ENCODE data around the gene LIPE.

Gene LIPE

GRCh38 chr19:42422092-42422900, 4.9 kb downstream of the LIPE start:
- in situ Hi-C loops (cut with MboI; ENCODE audit: low pct_unique_long_range_greater_than_20kb, low sequenced_read_pairs) = loop anchor here (25.0 kb wide), 1 partner anchor 310 kb away; no protein-coding TSS in a partner anchor
- DNase-seq = peak; percentile 20

GRCh38 chr19:42421591-42422031, 5.6 kb downstream of the LIPE start:
- in situ Hi-C loops (cut with MboI; ENCODE audit: low pct_unique_long_range_greater_than_20kb, low sequenced_read_pairs) = loop anchor here (25.0 kb wide), 1 partner anchor 309 kb away; no protein-coding TSS in a partner anchor
- DNase-seq = no peak

- DNase-seq = no peak
- in situ Hi-C loops (cut with MboI; ENCODE audit: low pct_unique_long_range_greater_than_20kb, low sequenced_read_pairs) = loop anchor here (25.0 kb wide), 1 partner anchor 309 kb away; no protein-coding TSS in a partner anchor
These were observed 6.1 kb downstream of the LIPE start for GRCh38 chr19:42421101-42421500.

- in situ Hi-C loops (cut with MboI; ENCODE audit: low pct_unique_long_range_greater_than_20kb, low sequenced_read_pairs) = loop anchor here (25.0 kb wide), 1 partner anchor 308 kb away; no protein-coding TSS in a partner anchor
- peak; percentile 68 for DNase-seq
These were observed 7.1 kb downstream of the LIPE start for GRCh38 chr19:42420055-42420544.

GRCh38 chr19:42419309-42419708, 7.9 kb downstream of the LIPE start:
- DNase-seq = no peak
- in situ Hi-C loops (cut with MboI; ENCODE audit: low pct_unique_long_range_greater_than_20kb, low sequenced_read_pairs) = loop anchor here (25.0 kb wide), 1 partner anchor 307 kb away; no protein-coding TSS in a partner anchor

- in situ Hi-C loops (cut with MboI; ENCODE audit: low pct_unique_long_range_greater_than_20kb, low sequenced_read_pairs) = loop anchor here (25.0 kb wide), 1 partner anchor 300 kb away; no protein-coding TSS in a partner anchor
- DNase-seq = no peak
These were observed 14.5 kb downstream of the LIPE start for GRCh38 chr19:42412661-42413076.

GRCh38 chr19:42412227-42412626, 15.0 kb downstream of the LIPE start:
- DNase-seq = no peak
- in situ Hi-C loops (cut with MboI; ENCODE audit: low pct_unique_long_range_greater_than_20kb, low sequenced_read_pairs) = loop anchor here (25.0 kb wide), 1 partner anchor 300 kb away; no protein-coding TSS in a partner anchor

GRCh38 chr19:42411581-42412178, 15.5 kb downstream of the LIPE start:
- in situ Hi-C loops (cut with MboI; ENCODE audit: low pct_unique_long_range_greater_than_20kb, low sequenced_read_pairs) = loop anchor here (25.0 kb wide), 1 partner anchor 299 kb away; no protein-coding TSS in a partner anchor
- no peak for DNase-seq

GRCh38 chr19:42410371-42410770, 16.8 kb downstream of the LIPE start:
- no peak for DNase-seq
- in situ Hi-C loops (cut with MboI; ENCODE audit: low pct_unique_long_range_greater_than_20kb, low sequenced_read_pairs) = loop anchor here (25.0 kb wide), 1 partner anchor 298 kb away; no protein-coding TSS in a partner anchor

GRCh38 chr19:42409477-42409876, 17.7 kb downstream of the LIPE start:
- DNase-seq = no peak

GRCh38 chr19:42407816-42408175, 19.4 kb downstream of the LIPE start:
- in situ Hi-C loops (cut with MboI; ENCODE audit: low pct_unique_long_range_greater_than_20kb, low sequenced_read_pairs) = loop anchor here (25.0 kb wide), 1 partner anchor 295 kb away; no protein-coding TSS in a partner anchor
- DNase-seq = no peak

More at GRCh38 chr19:42409477-42409876, 17.7 kb downstream of the LIPE start:
- in situ Hi-C loops (cut with MboI; ENCODE audit: low pct_unique_long_range_greater_than_20kb, low sequenced_read_pairs) = loop anchor here (25.0 kb wide), 1 partner anchor 297 kb away; no protein-coding TSS in a partner anchor

- no peak for DNase-seq
- in situ Hi-C loops (cut with MboI; ENCODE audit: low pct_unique_long_range_greater_than_20kb, low sequenced_read_pairs) = loop anchor here (25.0 kb wide), 1 partner anchor 295 kb away; no protein-coding TSS in a partner anchor
These were observed 19.9 kb downstream of the LIPE start for GRCh38 chr19:42407085-42407815.

- DNase-seq = no peak
- in situ Hi-C loops (cut with MboI; ENCODE audit: low pct_unique_long_range_greater_than_20kb, low sequenced_read_pairs) = loop anchor here (25.0 kb wide), 1 partner anchor 294 kb away; no protein-coding TSS in a partner anchor
These were observed 21.1 kb downstream of the LIPE start for GRCh38 chr19:42406111-42406510.

- in situ Hi-C loops (cut with MboI; ENCODE audit: low pct_unique_long_range_greater_than_20kb, low sequenced_read_pairs) = loop anchor here (25.0 kb wide), 1 partner anchor 291 kb away; no protein-coding TSS in a partner anchor
These were observed 23.6 kb downstream of the LIPE start for GRCh38 chr19:42403586-42403985.

GRCh38 chr19:42402376-42403116, 24.6 kb downstream of the LIPE start:
- in situ Hi-C loops (cut with MboI; ENCODE audit: low pct_unique_long_range_greater_than_20kb, low sequenced_read_pairs) = loop anchor here (25.0 kb wide), 1 partner anchor 290 kb away; no protein-coding TSS in a partner anchor
- no peak for DNase-seq

More at GRCh38 chr19:42403586-42403985, 23.6 kb downstream of the LIPE start:
- DNase-seq = no peak

- peak; percentile 69 for DNase-seq
- in situ Hi-C loops (cut with MboI; ENCODE audit: low pct_unique_long_range_greater_than_20kb, low sequenced_read_pairs) = loop anchor here (25.0 kb wide), 1 partner anchor 289 kb away; no protein-coding TSS in a partner anchor
These were observed 25.6 kb downstream of the LIPE start for GRCh38 chr19:42401365-42402303.

GRCh38 chr19:42400404-42400803, 26.8 kb downstream of the LIPE start:
- DNase-seq = no peak
- in situ Hi-C loops (cut with MboI; ENCODE audit: low pct_unique_long_range_greater_than_20kb, low sequenced_read_pairs) = loop anchor here (25.0 kb wide), 1 partner anchor 288 kb away; no protein-coding TSS in a partner anchor

Measured in KBM-7 (cell line).